OCI-LY7 (cell line): ENCODE data around the gene RXRA. TPM values are rescaled to one million over a fixed set of nuclear protein-coding genes. Genes with fewer than 3 reads are reported as not detected.

Experiments used
- BruUV-seq: library from RNA; stranded (reverse); fragments of 400-500 nt; replicated peaks from 2 replicates; lab custom pipeline; 2021; lab: Mats Ljungman, UMichigan
- CTCF ChIA-PET: fragments of 300-600 bp; sonication (Branson Sonifier 250); formaldehyde crosslinking; loops from one replicate; lab custom pipeline; 2022; ENCODE audit warnings: antibody characterized with exemption; ENCODE audit not compliant: unreplicated experiment; lab: Charles Lee
- POLR2A ChIA-PET: fragments of 300-600 bp; sonication (Branson Sonifier 250); formaldehyde crosslinking; loops from one replicate; lab custom pipeline; 2022; ENCODE audit warnings: antibody characterized with exemption; lab: Charles Lee
- DNase-seq: peaks from one replicate; pipeline ENCODE4 v3.0.0-alpha.2; 2015; ENCODE audit warnings: low spot score
- H2AFZ ChIP-seq: fragments of 200-600 bp; sonication (generic), shearing (Covaris generic); 2 replicates; pipeline ENCODE4 v1.6.1; 2014; ENCODE audit warnings: mild to moderate bottlenecking, antibody characterized with exemption, low read length, moderate library complexity
- H3K27ac ChIP-seq: fragments of 200-600 bp; sonication (generic); 2 replicates; pipeline ENCODE4 v1.5.1; 2014; ENCODE audit warnings: mixed run types, low read depth, mild to moderate bottlenecking, moderate library complexity, low read length, inconsistent platforms; ENCODE audit not compliant: poor library complexity, severe bottlenecking
- H3K36me3 ChIP-seq: fragments of 200-600 bp; sonication (generic); 2 replicates; pipeline ENCODE4 v1.6.1; 2014; ENCODE audit warnings: mild to moderate bottlenecking, antibody characterized with exemption, low read length, moderate library complexity, mixed read lengths; ENCODE audit not compliant: insufficient read depth
- H3K4me1 ChIP-seq: fragments of 200-600 bp; sonication (generic); 2 replicates; pipeline ENCODE4 v1.5.1; 2014; ENCODE audit warnings: mild to moderate bottlenecking, low read length; ENCODE audit not compliant: insufficient read depth, poor library complexity, severe bottlenecking
- H3K4me2 ChIP-seq: fragments of 200-600 bp; sonication (generic); 2 replicates; pipeline ENCODE4 v1.6.1; 2014; ENCODE audit warnings: mild to moderate bottlenecking, low read length
- H3K4me3 ChIP-seq: fragments of 200-600 bp; sonication (generic); 2 replicates; pipeline ENCODE4 v1.5.1; 2014; ENCODE audit warnings: mild to moderate bottlenecking, low read depth, low read length; ENCODE audit not compliant: poor library complexity, severe bottlenecking
- H3K79me2 ChIP-seq: fragments of 200-600 bp; sonication (generic); 2 replicates; pipeline ENCODE4 v1.6.1; 2016; ENCODE audit warnings: low read depth, mild to moderate bottlenecking, low read length, moderate library complexity, mixed read lengths; ENCODE audit not compliant: insufficient read depth
- H3K9me2 ChIP-seq: fragments of 200-600 bp; sonication (generic); 2 replicates; pipeline ENCODE4 v1.6.1; 2016; ENCODE audit warnings: mild to moderate bottlenecking, low read length, mixed read lengths; ENCODE audit not compliant: insufficient read depth
- H3K9me3 ChIP-seq: fragments of 200-600 bp; sonication (generic); 2 replicates; pipeline ENCODE4 v1.6.1; 2014; ENCODE audit warnings: mild to moderate bottlenecking, mixed run types, low read length, mixed read lengths
- H4K20me1 ChIP-seq: fragments of 200-600 bp; sonication (generic); 2 replicates; pipeline ENCODE4 v1.6.1; 2014; ENCODE audit warnings: mild to moderate bottlenecking, antibody characterized with exemption, low read length, moderate library complexity, mixed read lengths; ENCODE audit not compliant: insufficient read depth
- CTCF ChIP-seq: fragments of 200-600 bp; sonication (generic); conservative IDR thresholded peaks from 2 replicates; pipeline ENCODE4 v1.5.1; 2014; ENCODE audit warnings: mild to moderate bottlenecking, antibody characterized with exemption, low read length, moderate library complexity, mixed read lengths
- EZH2phosphoT487 ChIP-seq: fragments of 200-600 bp; sonication (generic); IDR thresholded peaks from 2 replicates; pipeline ENCODE4 v1.6.1; 2018; ENCODE audit warnings: low read depth, borderline replicate concordance, mild to moderate bottlenecking, mixed run types, antibody characterized with exemption, low read length, moderate library complexity, mixed read lengths
- intact Hi-C: fragments of 100-400 bp; cut with micrococcal nuclease; formaldehyde crosslinking; loops from one replicate; pipeline ENCODE4 v1.10.0; 2022; ENCODE audit not compliant: unreplicated experiment
- total RNA-seq, 2 experiments: library from RNA; depleted of rRNA in 1 of 2; stranded (reverse); fragments of >200 nt in 1 of 2; shearing (Covaris generic) in 1 of 2; gene quantifications; 2 replicates each; pipeline ENCODE4 v1.2.3, GENCODE V29; 2014 to 2022

Gene RXRA
- total RNA-seq, 2 experiments from 2014 or later: 0.25 to 0.40 TPM

- no TSS peak for BruUV-seq
- TF ChIP-seq EZH2phosphoT487 (no peak), CTCF (no peak)
- intact Hi-C loops: no loop called here
- H3K9me2 ChIP-seq: no peaks in the 10 kb centered on the region
- H4K20me1 ChIP-seq: no peaks in the 10 kb centered on the region
- H3K79me2 ChIP-seq: no peaks in the 10 kb centered on the region
- DNase-seq: peak; percentile 86
- H3K4me2 ChIP-seq: peak overlapping the region; percentile 71
- H3K9me3 ChIP-seq: no peaks in the 10 kb centered on the region
- POLR2A ChIA-PET: interaction anchor here (1.2 kb wide), 1 partner anchor 11 kb away, joined by 3 read pairs; no protein-coding TSS in a partner anchor
- H3K36me3 ChIP-seq: no peaks in the 10 kb centered on the region
- peaks cover 27% of the 10 kb centered on the region for H3K4me1 ChIP-seq
- peak overlapping the region; percentile 59; the same call in 1 of the 2 replicates for H2AFZ ChIP-seq
- peak overlapping the region; percentile 52 for H3K4me3 ChIP-seq
- H3K27ac ChIP-seq: peak overlapping the region; percentile 18
- CTCF ChIA-PET: no interaction called here
Observed at GRCh38 chr9:134407121-134407779, 81.0 kb downstream of the RXRA start.

- H2AFZ ChIP-seq: no peak overlapping the region
- H3K9me2 ChIP-seq: no peaks in the 10 kb centered on the region
- H3K79me2 ChIP-seq: no peaks in the 10 kb centered on the region
- intact Hi-C loops: no loop called here
- H3K4me3 ChIP-seq: no peak overlapping the region
- ChIA-PET CTCF (no interaction called here), POLR2A (no interaction called here)
- no peaks in the 10 kb centered on the region for H3K36me3 ChIP-seq
- no peaks in the 10 kb centered on the region for H4K20me1 ChIP-seq
- no peaks in the 10 kb centered on the region for H3K9me3 ChIP-seq
- no peak overlapping the region for H3K27ac ChIP-seq
- no TSS peak for BruUV-seq
- no peak for TF ChIP-seq EZH2phosphoT487
- peak; percentile 33; the same call in 1 of the 2 replicates for TF ChIP-seq CTCF
- H3K4me2 ChIP-seq: no peak overlapping the region
- no peak for DNase-seq
- H3K4me1 ChIP-seq: peaks cover 27% of the 10 kb centered on the region
Observed at GRCh38 chr9:134408389-134408788, 82.1 kb downstream of the RXRA start.

- Histone ChIP-seq H3K9me2 (no peaks in the 10 kb centered on the region), H3K4me3 (no peak overlapping the region), H3K27ac (no peak overlapping the region), H2AFZ (no peak overlapping the region), H3K4me1 (peaks cover 27% of the 10 kb centered on the region), H4K20me1 (no peaks in the 10 kb centered on the region), H3K79me2 (no peaks in the 10 kb centered on the region), H3K4me2 (no peak overlapping the region), H3K36me3 (no peaks in the 10 kb centered on the region), H3K9me3 (no peaks in the 10 kb centered on the region)
- no TSS peak for BruUV-seq
- TF ChIP-seq CTCF: no peak
- no peak for TF ChIP-seq EZH2phosphoT487
- ChIA-PET CTCF (no interaction called here), POLR2A (no interaction called here)
- no peak for DNase-seq
- intact Hi-C loops: no loop called here
Observed at GRCh38 chr9:134408939-134409737, 82.9 kb downstream of the RXRA start.
